CD14-positive monocyte (primary cell): ENCODE data around the gene CHMP4B. TPM values are rescaled to one million over a fixed set of nuclear protein-coding genes. Genes with fewer than 3 reads are reported as not detected.

ENCODE experiments used
- DNase-seq, 3 donors: peaks; one replicate each; pipeline ENCODE4 v3.0.0-alpha.2; 2011 to 2022
- H2AFZ ChIP-seq: 2 replicates; pipeline ENCODE4 v1.6.0; 2012; ENCODE audit warnings: mild to moderate bottlenecking, low read depth, low read length, inconsistent platforms; ENCODE audit not compliant: insufficient read depth, poor library complexity, severe bottlenecking
- H3K27ac ChIP-seq, 2 donors: 1 replicate in 1 of 2; 2 replicates in 1 of 2; pipeline ENCODE4 v1.5.1; 2012 to 2013; ENCODE audit warnings: low read length in 2 of 2, control low read depth in 1 of 2, inconsistent platforms in 1 of 2, low read depth in 1 of 2, mild to moderate bottlenecking in 1 of 2
- H3K27me3 ChIP-seq, 2 donors: one replicate each; pipeline versions ENCODE4 v1.6.0 to v1.6.1; 2011 to 2013; ENCODE audit warnings: low read length in 2 of 2; ENCODE audit not compliant: control insufficient read depth in 2 of 2, insufficient read depth in 2 of 2
- H3K36me3 ChIP-seq, 2 donors: replicated peaks in 1 of 2; 1 replicate in 1 of 2; 2 replicates in 1 of 2; pipeline versions ENCODE4 v1.5.1 to v1.6.1; 2012 to 2013; ENCODE audit warnings: low read length in 2 of 2, control low read depth in 1 of 2, inconsistent platforms in 1 of 2, mild to moderate bottlenecking in 1 of 2; ENCODE audit not compliant: insufficient read depth in 2 of 2, control insufficient read depth in 1 of 2
- H3K4me1 ChIP-seq, 2 donors: 1 replicate in 1 of 2; 2 replicates in 1 of 2; pipeline versions ENCODE4 v1.5.1 to v1.6.1; 2012 to 2013; ENCODE audit warnings: low read length in 2 of 2, control low read depth in 1 of 2, inconsistent platforms in 1 of 2, mild to moderate bottlenecking in 1 of 2, moderate library complexity in 1 of 2; ENCODE audit not compliant: insufficient read depth in 2 of 2, control insufficient read depth in 1 of 2
- H3K4me2 ChIP-seq: replicated peaks from 2 replicates; pipeline ENCODE3; 2012; ENCODE audit warnings: low read length, moderate library complexity, mild to moderate bottlenecking; ENCODE audit not compliant: poor library complexity, severe bottlenecking; ENCODE audit errors: extremely low read depth
- H3K4me3 ChIP-seq, 3 experiments: fragments of 200-600 bp in 1 of 3; sonication (generic) in 1 of 3; replicated peaks in 1 of 3; 1 replicate in 2 of 3; 2 replicates in 1 of 3; pipeline ENCODE4 v1.5.1; 2011 to 2013; ENCODE audit warnings: low read length in 3 of 3, mild to moderate bottlenecking in 3 of 3, control low read depth in 2 of 3, low read depth in 2 of 3, inconsistent platforms in 1 of 3, moderate library complexity in 1 of 3
- H3K79me2 ChIP-seq: 2 replicates; pipeline ENCODE4 v1.6.0; 2012; ENCODE audit warnings: mild to moderate bottlenecking, control low read depth, inconsistent platforms, low read length, moderate library complexity; ENCODE audit not compliant: insufficient read depth
- H3K9ac ChIP-seq: 2 replicates; pipeline ENCODE4 v1.6.0; 2017; ENCODE audit warnings: low read length, mild to moderate bottlenecking; ENCODE audit not compliant: insufficient read depth, poor library complexity, severe bottlenecking
- H3K9me3 ChIP-seq, 2 donors: replicated peaks in 1 of 2; 1 replicate in 1 of 2; 2 replicates in 1 of 2; pipeline versions ENCODE4 v1.5.1 to v1.6.1; 2012 to 2013; ENCODE audit warnings: low read length in 2 of 2, control low read depth in 1 of 2; ENCODE audit not compliant: control insufficient read depth in 1 of 2, insufficient read depth in 1 of 2
- H4K20me1 ChIP-seq: 2 replicates; pipeline ENCODE4 v1.6.0; 2012; ENCODE audit warnings: mild to moderate bottlenecking, low read length, control low read depth, moderate library complexity; ENCODE audit not compliant: insufficient read depth
- H3K27ac Mint-ChIP-seq, 7 donors: one replicate each; pipeline ENCODE4 v1.8.0; 2020; ENCODE audit warnings: mild to moderate bottlenecking in 7 of 7, mixed read lengths in 7 of 7, moderate library complexity in 6 of 7, inconsistent platforms in 2 of 7
- H3K27me3 Mint-ChIP-seq, 3 donors: one replicate each; pipeline ENCODE4 v1.8.0; 2021 to 2022; ENCODE audit warnings: low read depth in 3 of 3, mild to moderate bottlenecking in 3 of 3, mixed read lengths in 3 of 3, moderate library complexity in 3 of 3, inconsistent platforms in 1 of 3
- H3K36me3 Mint-ChIP-seq, 2 donors: one replicate each; pipeline ENCODE4 v1.8.0; 2020; ENCODE audit warnings: mixed read lengths in 2 of 2, inconsistent platforms in 1 of 2, mild to moderate bottlenecking in 1 of 2
- H3K4me1 Mint-ChIP-seq: one replicate; pipeline ENCODE4 v1.8.0; 2020; ENCODE audit warnings: mild to moderate bottlenecking, mixed read lengths
- H3K4me3 Mint-ChIP-seq, 2 donors: one replicate each; pipeline ENCODE4 v1.8.0; 2020; ENCODE audit warnings: mild to moderate bottlenecking in 2 of 2, mixed read lengths in 2 of 2, moderate library complexity in 1 of 2
- H3K9me3 Mint-ChIP-seq, 7 donors: one replicate each; pipeline ENCODE4 v1.8.0; 2020 to 2022; ENCODE audit warnings: mixed read lengths in 7 of 7, mild to moderate bottlenecking in 6 of 7, moderate library complexity in 6 of 7, inconsistent platforms in 2 of 7
- WGBS: methylation state at CpG from one replicate; pipeline ENCODE4 v1.1.5; 2013; ENCODE audit warnings: missing lambda C conversion rate; ENCODE audit not compliant: insufficient coverage; 5-methylcytosine and 5-hydroxymethylcytosine counted together
- intact Hi-C, 2 donors: fragments of 100-400 bp; cut with micrococcal nuclease; formaldehyde crosslinking; loops; one replicate each; pipeline versions ENCODE4 v1.15.0 to v1.15.1; 2023
- polyA plus RNA-seq, 3 donors: library from polyadenylated mRNA; depleted of rRNA in 1 of 3; unstranded in 2 of 3; stranded (reverse) in 1 of 3; fragments of 300-500 nt in 2 of 3; fragments of >200 nt in 1 of 3; fragmentation: Illumina TruSeq in 2 of 3; gene quantifications; 1 replicate in 2 of 3; 2 replicates in 1 of 3; pipeline ENCODE4 v1.2.3, GENCODE V29; 2012 to 2021
- TF ChIP-seq, protein P1 (sequence below): fragments of 200-600 bp; IDR thresholded peaks from one replicate; pipeline ENCODE4 v1.8.0; 2022; ENCODE audit warnings: antibody characterized with exemption, mild to moderate bottlenecking

CHMP4B gene
- polyA plus RNA-seq, 3 donors: 7.1 to 181 (median 10.0) TPM

GRCh38 chr20:33781133-33781532 lies 30.0 kb upstream of the CHMP4B start:
- Histone ChIP-seq H3K9me3 (no peaks in the 10 kb centered on the region), H3K36me3 (peaks cover 3 to 8% of the 10 kb centered on the region in 2 donors), H3K79me2 (no peaks in the 10 kb centered on the region), H3K4me1 (peaks cover 27 to 36% of the 10 kb centered on the region in 2 donors), H3K27ac (no peak overlapping the region), H2AFZ (no peak overlapping the region), H3K4me2 (no peak overlapping the region), H3K9ac (no peak overlapping the region), H3K27me3 (no peaks in the 10 kb centered on the region), H3K4me3 (no peak overlapping the region), H4K20me1 (no peaks in the 10 kb centered on the region)
- Mint-ChIP-seq H3K36me3 (peaks cover 16 to 32% of the 10 kb centered on the region in 2 donors), H3K27ac (peak overlapping the region in 2 of 7 donors; percentile 6 to 67), H3K9me3 (peaks cover 1 to 5% (median 3%) of the 10 kb centered on the region in 7 donors), H3K4me3 (no peak overlapping the region), H3K27me3 (peaks cover 0 to 3% (median 0%) of the 10 kb centered on the region in 3 donors), H3K4me1 (peaks cover 34% of the 10 kb centered on the region)
- TF ChIP-seq, protein P1, sequence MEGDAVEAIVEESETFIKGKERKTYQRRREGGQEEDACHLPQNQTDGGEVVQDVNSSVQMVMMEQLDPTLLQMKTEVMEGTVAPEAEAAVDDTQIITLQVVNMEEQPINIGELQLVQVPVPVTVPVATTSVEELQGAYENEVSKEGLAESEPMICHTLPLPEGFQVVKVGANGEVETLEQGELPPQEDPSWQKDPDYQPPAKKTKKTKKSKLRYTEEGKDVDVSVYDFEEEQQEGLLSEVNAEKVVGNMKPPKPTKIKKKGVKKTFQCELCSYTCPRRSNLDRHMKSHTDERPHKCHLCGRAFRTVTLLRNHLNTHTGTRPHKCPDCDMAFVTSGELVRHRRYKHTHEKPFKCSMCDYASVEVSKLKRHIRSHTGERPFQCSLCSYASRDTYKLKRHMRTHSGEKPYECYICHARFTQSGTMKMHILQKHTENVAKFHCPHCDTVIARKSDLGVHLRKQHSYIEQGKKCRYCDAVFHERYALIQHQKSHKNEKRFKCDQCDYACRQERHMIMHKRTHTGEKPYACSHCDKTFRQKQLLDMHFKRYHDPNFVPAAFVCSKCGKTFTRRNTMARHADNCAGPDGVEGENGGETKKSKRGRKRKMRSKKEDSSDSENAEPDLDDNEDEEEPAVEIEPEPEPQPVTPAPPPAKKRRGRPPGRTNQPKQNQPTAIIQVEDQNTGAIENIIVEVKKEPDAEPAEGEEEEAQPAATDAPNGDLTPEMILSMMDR: no peak
- DNase-seq: no peak
- intact Hi-C loops: no loop called here
- WGBS: 100% methylated on average over 1 of the region's 4 CpGs

GRCh38 chr20:33781945-33782344 lies 29.2 kb upstream of the CHMP4B start:
- intact Hi-C loops: no loop called here
- Histone ChIP-seq H3K4me2 (no peak overlapping the region), H3K27me3 (no peaks in the 10 kb centered on the region), H3K9me3 (no peaks in the 10 kb centered on the region), H3K36me3 (peaks cover 3 to 8% of the 10 kb centered on the region in 2 donors), H4K20me1 (no peaks in the 10 kb centered on the region), H3K4me3 (no peak overlapping the region), H3K79me2 (no peaks in the 10 kb centered on the region), H3K9ac (no peak overlapping the region), H2AFZ (no peak overlapping the region), H3K27ac (no peak overlapping the region), H3K4me1 (peaks cover 32 to 45% of the 10 kb centered on the region in 2 donors)
- 100% methylated on average over 1 of the region's 1 CpG for WGBS
- H3K36me3 Mint-ChIP-seq: peaks cover 16 to 32% of the 10 kb centered on the region in 2 donors
- H3K4me1 Mint-ChIP-seq: peaks cover 43% of the 10 kb centered on the region
- peaks cover 1 to 5% (median 3%) of the 10 kb centered on the region in 7 donors for H3K9me3 Mint-ChIP-seq
- H3K27ac Mint-ChIP-seq: peak overlapping the region in 1 of 7 donors; percentile 50
- DNase-seq: no peak
- H3K27me3 Mint-ChIP-seq: peaks cover 0 to 3% (median 0%) of the 10 kb centered on the region in 3 donors
- TF ChIP-seq, protein P1: no peak
- H3K4me3 Mint-ChIP-seq: no peak overlapping the region
